DOHH2 (cell line): ENCODE data around the gene SPRR1A.

Experiments
- H3F3A ChIP-seq: fragments of 200-600 bp; sonication (generic), shearing (Covaris generic); 2 replicates; pipeline ENCODE4 v1.6.0; 2016; ENCODE audit warnings: antibody characterized with exemption, mild to moderate bottlenecking; ENCODE audit not compliant: control insufficient read depth, insufficient read depth
- H3K27ac ChIP-seq: fragments of 200-600 bp; sonication (generic); 2 replicates; pipeline ENCODE4 v1.5.1; 2014; ENCODE audit warnings: low read depth, mild to moderate bottlenecking, low read length, moderate library complexity
- H3K27me3 ChIP-seq: fragments of 200-600 bp; sonication (generic); 2 replicates; pipeline ENCODE4 v1.6.1; 2014; ENCODE audit warnings: mild to moderate bottlenecking, low read length, mixed read lengths; ENCODE audit not compliant: control insufficient read depth
- H3K36me3 ChIP-seq: fragments of 200-600 bp; sonication (generic); 2 replicates; pipeline ENCODE4 v1.6.1; 2014; ENCODE audit warnings: mild to moderate bottlenecking, low read length, moderate library complexity, mixed read lengths; ENCODE audit not compliant: control insufficient read depth
- H3K4me1 ChIP-seq: fragments of 200-600 bp; sonication (generic); 2 replicates; pipeline ENCODE4 v1.6.1; 2014; ENCODE audit warnings: mild to moderate bottlenecking, low read length, mixed read lengths; ENCODE audit not compliant: control insufficient read depth
- H3K4me2 ChIP-seq: fragments of 200-600 bp; sonication (generic); 2 replicates; pipeline ENCODE4 v1.6.0; 2014; ENCODE audit warnings: mild to moderate bottlenecking, low read length, moderate library complexity
- H3K4me3 ChIP-seq: fragments of 200-600 bp; sonication (generic); 2 replicates; pipeline ENCODE4 v1.5.1; 2014; ENCODE audit warnings: mild to moderate bottlenecking, low read length, mixed read lengths
- H3K79me2 ChIP-seq: fragments of 200-600 bp; sonication (generic); 2 replicates; pipeline ENCODE4 v1.6.1; 2014; ENCODE audit warnings: mild to moderate bottlenecking, low read length, mixed read lengths; ENCODE audit not compliant: control insufficient read depth
- H3K9me2 ChIP-seq: fragments of 200-600 bp; sonication (generic); replicated peaks from 2 replicates; pipeline ENCODE4 v1.6.1; 2014; ENCODE audit warnings: mild to moderate bottlenecking, low read length, mixed read lengths; ENCODE audit not compliant: control insufficient read depth
- H3K9me3 ChIP-seq: fragments of 200-600 bp; sonication (generic); 2 replicates; pipeline ENCODE4 v1.6.1; 2014; ENCODE audit warnings: antibody characterized with exemption, low read length, mixed read lengths; ENCODE audit not compliant: control insufficient read depth, insufficient read depth
- H4K20me1 ChIP-seq: fragments of 200-600 bp; sonication (generic); 2 replicates; pipeline ENCODE4 v1.6.0; 2014; ENCODE audit warnings: low read depth, mild to moderate bottlenecking, antibody characterized with exemption, low read length, moderate library complexity; ENCODE audit not compliant: control insufficient read depth, insufficient read depth
- EZH2phosphoT487 ChIP-seq: fragments of 200-600 bp; sonication (generic); IDR thresholded peaks from 2 replicates; pipeline ENCODE4 v1.6.1; 2017; ENCODE audit warnings: borderline replicate concordance, mild to moderate bottlenecking, antibody characterized with exemption, low read length, moderate library complexity, mixed read lengths
- TF ChIP-seq, protein P1 (sequence below): fragments of 200-600 bp; sonication (generic); IDR thresholded peaks from one replicate; pipeline ENCODE4 v1.5.1; 2014; ENCODE audit warnings: antibody characterized with exemption, mild to moderate bottlenecking, low read depth, low read length; ENCODE audit not compliant: poor library complexity, severe bottlenecking

SPRR1A gene

DNA sequence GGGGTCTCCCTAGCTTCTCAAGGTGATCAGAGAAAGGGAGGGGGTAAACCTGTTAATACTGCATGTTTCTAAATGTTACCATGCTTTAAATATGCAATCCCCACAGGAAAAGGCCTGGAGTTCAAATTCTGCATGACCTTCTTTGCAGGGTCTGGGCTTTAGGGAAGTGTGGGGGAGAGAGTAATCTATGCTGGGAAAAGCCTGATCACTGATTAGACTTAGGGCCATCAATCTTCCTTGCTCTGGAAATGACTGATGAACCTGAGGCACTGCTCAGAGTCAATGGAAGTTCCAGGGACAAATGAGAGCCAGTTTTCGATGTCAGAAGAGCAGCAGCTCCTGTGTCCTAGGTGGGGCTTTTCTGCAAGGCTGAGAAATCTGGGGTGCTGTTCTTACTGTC is 3.2 kb upstream of the SPRR1A start:
- Histone ChIP-seq H3K27ac (no peak overlapping the region), H3K4me3 (no peak overlapping the region)

GRCh38 chr1:152981146-152981871 is 2.6 kb upstream of the SPRR1A start:
- Histone ChIP-seq H3K27me3 (no peaks in the 10 kb centered on the region), H3K36me3 (no peaks in the 10 kb centered on the region), H3K27ac (no peak overlapping the region), H4K20me1 (no peaks in the 10 kb centered on the region), H3K4me2 (no peak overlapping the region), H3K4me1 (no peaks in the 10 kb centered on the region), H3F3A (no peaks in the 10 kb centered on the region), H3K9me2 (no peaks in the 10 kb centered on the region), H3K79me2 (no peaks in the 10 kb centered on the region), H3K9me3 (no peaks in the 10 kb centered on the region), H3K4me3 (no peak overlapping the region)
- TF ChIP-seq, protein P1, sequence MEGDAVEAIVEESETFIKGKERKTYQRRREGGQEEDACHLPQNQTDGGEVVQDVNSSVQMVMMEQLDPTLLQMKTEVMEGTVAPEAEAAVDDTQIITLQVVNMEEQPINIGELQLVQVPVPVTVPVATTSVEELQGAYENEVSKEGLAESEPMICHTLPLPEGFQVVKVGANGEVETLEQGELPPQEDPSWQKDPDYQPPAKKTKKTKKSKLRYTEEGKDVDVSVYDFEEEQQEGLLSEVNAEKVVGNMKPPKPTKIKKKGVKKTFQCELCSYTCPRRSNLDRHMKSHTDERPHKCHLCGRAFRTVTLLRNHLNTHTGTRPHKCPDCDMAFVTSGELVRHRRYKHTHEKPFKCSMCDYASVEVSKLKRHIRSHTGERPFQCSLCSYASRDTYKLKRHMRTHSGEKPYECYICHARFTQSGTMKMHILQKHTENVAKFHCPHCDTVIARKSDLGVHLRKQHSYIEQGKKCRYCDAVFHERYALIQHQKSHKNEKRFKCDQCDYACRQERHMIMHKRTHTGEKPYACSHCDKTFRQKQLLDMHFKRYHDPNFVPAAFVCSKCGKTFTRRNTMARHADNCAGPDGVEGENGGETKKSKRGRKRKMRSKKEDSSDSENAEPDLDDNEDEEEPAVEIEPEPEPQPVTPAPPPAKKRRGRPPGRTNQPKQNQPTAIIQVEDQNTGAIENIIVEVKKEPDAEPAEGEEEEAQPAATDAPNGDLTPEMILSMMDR, result no peak
- no peak for TF ChIP-seq EZH2phosphoT487

More for the DNA sequence above, 3.2 kb upstream of the SPRR1A start:
- no peaks in the 10 kb centered on the region for H3K9me2 ChIP-seq
- no peaks in the 10 kb centered on the region for H3K36me3 ChIP-seq
- TF ChIP-seq EZH2phosphoT487, result no peak
- TF ChIP-seq, protein P1, result no peak
- H4K20me1 ChIP-seq, result no peaks in the 10 kb centered on the region
- no peaks in the 10 kb centered on the region for H3K4me1 ChIP-seq
- no peaks in the 10 kb centered on the region for H3F3A ChIP-seq
- H3K4me2 ChIP-seq, result no peak overlapping the region
- no peaks in the 10 kb centered on the region for H3K79me2 ChIP-seq
- no peaks in the 10 kb centered on the region for H3K27me3 ChIP-seq
- H3K9me3 ChIP-seq, result no peaks in the 10 kb centered on the region

GRCh38 chr1:152982076-152982475 is 1.8 kb upstream of the SPRR1A start:
- Histone ChIP-seq H3K4me2 (no peak overlapping the region), H3K27me3 (no peaks in the 10 kb centered on the region), H3K4me3 (no peak overlapping the region), H3K79me2 (no peaks in the 10 kb centered on the region), H4K20me1 (no peaks in the 10 kb centered on the region), H3K9me2 (no peaks in the 10 kb centered on the region), H3K9me3 (no peaks in the 10 kb centered on the region), H3F3A (no peaks in the 10 kb centered on the region), H3K36me3 (no peaks in the 10 kb centered on the region), H3K27ac (no peak overlapping the region), H3K4me1 (no peaks in the 10 kb centered on the region)
- no peak for TF ChIP-seq EZH2phosphoT487
- TF ChIP-seq, protein P1, result no peak
